Caco-2 (cell line): Measurements from ENCODE around the gene HACL1. TPM values are rescaled to one million over a fixed set of nuclear protein-coding genes. Genes with fewer than 3 reads are reported as not detected.
"Not testable (repeated sequence)": the region's sequence is repeated elsewhere in the genome, so short reads cannot be mapped to it uniquely, and the experiment has no call there.

Source experiments
- BruUV-seq: library from RNA; stranded (reverse); fragments of 400-500 nt; replicated peaks from 2 replicates; lab custom pipeline; 2021; lab: Mats Ljungman, UMichigan
- CTCF ChIA-PET: fragments of 300-600 bp; sonication (Branson Sonifier 250); formaldehyde crosslinking; loops from one replicate; lab custom pipeline; 2022; ENCODE audit warnings: antibody characterized with exemption; lab: Charles Lee
- POLR2A ChIA-PET: fragments of 300-600 bp; sonication (Branson Sonifier 250); formaldehyde crosslinking; loops from one replicate; lab custom pipeline; 2022; ENCODE audit warnings: antibody characterized with exemption; lab: Charles Lee
- DNase-seq, 2 experiments: peaks; one replicate each; pipeline versions ENCODE4 v3.0.0 to v3.0.0-alpha.2; 2020 to 2022
- H3K27me3 ChIP-seq: replicated peaks from 2 replicates; pipeline ENCODE4 v1.6.0; 2011; ENCODE audit warnings: low read length; ENCODE audit not compliant: control insufficient read depth, insufficient read depth
- H3K36me3 ChIP-seq: 2 replicates; pipeline ENCODE4 v1.5.1; 2011; ENCODE audit warnings: low read length; ENCODE audit not compliant: control insufficient read depth, insufficient read depth
- H3K4me1 ChIP-seq: fragments of 250-450 bp; sonication (Bioruptor Pico); 2 replicates; pipeline ENCODE4 v1.5.1; 2020; ENCODE audit warnings: mild to moderate bottlenecking
- H3K4me3 ChIP-seq: 2 replicates; pipeline ENCODE4 v1.5.1; 2011; ENCODE audit warnings: low read depth, mild to moderate bottlenecking, control low read depth, low read length
- H3K9me3 ChIP-seq: fragments of 250-450 bp; sonication (Bioruptor Pico); 2 replicates; pipeline ENCODE4 v1.5.1; 2020; ENCODE audit warnings: mild to moderate bottlenecking, moderate library complexity
- H3K27ac Mint-ChIP-seq: one replicate; pipeline ENCODE4 v1.8.0; 2022; ENCODE audit warnings: mixed read lengths; ENCODE audit not compliant: unreplicated experiment
- H3K27me3 Mint-ChIP-seq: one replicate; pipeline ENCODE4 v1.8.0; 2022; ENCODE audit warnings: mixed read lengths; ENCODE audit not compliant: insufficient read depth, unreplicated experiment
- H3K36me3 Mint-ChIP-seq: one replicate; pipeline ENCODE4 v1.8.0; 2022; ENCODE audit warnings: mild to moderate bottlenecking, mixed read lengths; ENCODE audit not compliant: insufficient read depth, unreplicated experiment
- H3K4me1 Mint-ChIP-seq: one replicate; pipeline ENCODE4 v1.8.0; 2022; ENCODE audit warnings: low read depth, mixed read lengths; ENCODE audit not compliant: unreplicated experiment
- H3K4me3 Mint-ChIP-seq: one replicate; pipeline ENCODE4 v1.8.0; 2022; ENCODE audit warnings: mild to moderate bottlenecking, moderate library complexity, mixed read lengths; ENCODE audit not compliant: unreplicated experiment
- H3K9me3 Mint-ChIP-seq: one replicate; pipeline ENCODE4 v1.8.0; 2022; ENCODE audit warnings: mixed read lengths; ENCODE audit not compliant: unreplicated experiment
- intact Hi-C: fragments of 100-400 bp; cut with micrococcal nuclease; formaldehyde crosslinking; loops from one replicate; pipeline ENCODE4 v1.10.0; 2022; ENCODE audit not compliant: unreplicated experiment
- total RNA-seq: library from RNA; stranded (reverse); gene quantifications from 2 replicates; pipeline ENCODE4 v1.2.3, GENCODE V29; 2022
- TF ChIP-seq, protein P1 (sequence below), 2 experiments: fragments of 200-600 bp in 1 of 2; IDR thresholded peaks; 1 replicate in 1 of 2; 2 replicates in 1 of 2; pipeline versions ENCODE4 v1.5.1 to v1.8.0; 2011 to 2022; ENCODE audit warnings: antibody characterized with exemption in 1 of 2, control low read depth in 1 of 2, inconsistent platforms in 1 of 2, low read depth in 1 of 2, low read length in 1 of 2, mild to moderate bottlenecking in 1 of 2, moderate library complexity in 1 of 2; ENCODE audit not compliant: insufficient read depth in 1 of 2, severe bottlenecking in 1 of 2, unreplicated experiment in 1 of 2

Gene HACL1
- total RNA-seq, 1 experiment from 2014 or later = 48.1 TPM

DNA sequence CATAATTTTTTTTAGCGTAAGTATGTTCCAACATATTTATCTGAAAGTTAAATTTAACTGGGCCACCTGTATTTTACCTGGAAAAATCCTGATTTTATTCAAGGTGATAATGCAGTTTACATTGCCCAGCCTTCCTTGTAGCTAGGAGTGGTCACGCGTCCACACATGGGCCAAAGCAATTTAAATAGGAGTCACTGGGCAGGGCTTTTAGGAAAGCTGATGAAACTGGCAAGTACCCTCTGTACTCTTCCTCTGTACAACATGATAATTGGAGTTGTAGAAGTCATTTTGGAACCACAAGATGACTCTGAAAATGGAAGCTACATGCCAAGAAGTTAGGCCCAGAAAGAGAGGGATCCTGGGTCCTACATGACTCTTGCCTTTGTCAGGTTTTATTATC is 9.6 kb upstream of the HACL1 start:
- POLR2A ChIA-PET = no interaction called here

DNA sequence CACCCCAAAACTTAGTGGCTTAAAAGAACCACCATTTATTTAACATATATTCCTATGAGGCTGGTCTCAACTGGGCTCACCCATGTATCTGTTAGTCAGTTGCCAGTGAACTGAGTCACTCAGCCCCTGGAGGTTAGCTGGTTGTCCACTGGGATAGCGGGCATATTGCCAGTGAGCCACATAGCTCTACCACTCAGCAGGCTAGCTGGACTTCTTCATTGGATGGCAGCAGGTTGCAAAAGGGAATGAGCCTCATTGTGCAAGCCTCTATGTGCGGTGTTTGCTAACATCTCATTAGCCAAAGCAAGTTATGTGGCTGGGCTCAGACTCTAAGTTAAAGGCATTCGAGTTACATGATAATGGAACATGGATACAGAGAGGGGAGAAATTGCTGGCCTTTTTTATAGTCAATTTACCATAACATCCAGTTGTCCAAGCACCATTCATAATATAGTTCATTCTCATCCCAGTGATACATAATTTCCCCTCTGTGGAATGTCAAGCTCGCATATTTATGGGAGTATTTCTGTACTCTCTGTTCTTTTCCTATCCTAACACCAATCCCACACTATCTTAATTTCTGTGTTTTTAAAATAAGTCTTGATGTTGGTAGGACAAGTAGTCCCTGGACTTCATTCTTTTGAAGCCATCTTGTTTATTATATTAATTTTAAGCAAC is 8.9 kb upstream of the HACL1 start:
- Mint-ChIP-seq H3K9me3 (peaks cover under 1% of the 10 kb centered on the region), H3K27ac (no peak overlapping the region), H3K4me1 (no peaks in the 10 kb centered on the region), H3K4me3 (no peak overlapping the region), H3K27me3 (no peaks in the 10 kb centered on the region), H3K36me3 (no peaks in the 10 kb centered on the region)
- TF ChIP-seq, protein P1, sequence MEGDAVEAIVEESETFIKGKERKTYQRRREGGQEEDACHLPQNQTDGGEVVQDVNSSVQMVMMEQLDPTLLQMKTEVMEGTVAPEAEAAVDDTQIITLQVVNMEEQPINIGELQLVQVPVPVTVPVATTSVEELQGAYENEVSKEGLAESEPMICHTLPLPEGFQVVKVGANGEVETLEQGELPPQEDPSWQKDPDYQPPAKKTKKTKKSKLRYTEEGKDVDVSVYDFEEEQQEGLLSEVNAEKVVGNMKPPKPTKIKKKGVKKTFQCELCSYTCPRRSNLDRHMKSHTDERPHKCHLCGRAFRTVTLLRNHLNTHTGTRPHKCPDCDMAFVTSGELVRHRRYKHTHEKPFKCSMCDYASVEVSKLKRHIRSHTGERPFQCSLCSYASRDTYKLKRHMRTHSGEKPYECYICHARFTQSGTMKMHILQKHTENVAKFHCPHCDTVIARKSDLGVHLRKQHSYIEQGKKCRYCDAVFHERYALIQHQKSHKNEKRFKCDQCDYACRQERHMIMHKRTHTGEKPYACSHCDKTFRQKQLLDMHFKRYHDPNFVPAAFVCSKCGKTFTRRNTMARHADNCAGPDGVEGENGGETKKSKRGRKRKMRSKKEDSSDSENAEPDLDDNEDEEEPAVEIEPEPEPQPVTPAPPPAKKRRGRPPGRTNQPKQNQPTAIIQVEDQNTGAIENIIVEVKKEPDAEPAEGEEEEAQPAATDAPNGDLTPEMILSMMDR (IDR thresholded peaks at IDR 0.05; ENCODE audit: insufficient read depth in 1 of 2, low read depth in 1 of 2, low read length in 1 of 2, severe bottlenecking in 1 of 2, unreplicated experiment in 1 of 2) = no peak
- intact Hi-C loops = no loop called here
- CTCF ChIA-PET = no interaction called here
- BruUV-seq = no TSS peak
- Histone ChIP-seq H3K27me3 (no peaks in the 10 kb centered on the region), H3K4me3 (no peak overlapping the region), H3K4me1 (peaks cover 7% of the 10 kb centered on the region; the same call in 1 of the 2 replicates), H3K36me3 (no peaks in the 10 kb centered on the region), H3K9me3 (no peaks in the 10 kb centered on the region)
- no peak for DNase-seq
- POLR2A ChIA-PET = interaction anchor here (0.6 kb wide), 1 partner anchor 187 kb away, joined by 6 read pairs; no protein-coding TSS in a partner anchor

More for the DNA sequence above, 9.6 kb upstream of the HACL1 start:
- no peaks in the 10 kb centered on the region for H3K27me3 Mint-ChIP-seq
- H3K4me1 Mint-ChIP-seq = no peaks in the 10 kb centered on the region
- no TSS peak for BruUV-seq
- CTCF ChIA-PET = no interaction called here
- Histone ChIP-seq H3K27me3 (no peaks in the 10 kb centered on the region), H3K4me3 (no peak overlapping the region), H3K9me3 (no peaks in the 10 kb centered on the region), H3K4me1 (peaks cover 6% of the 10 kb centered on the region; the same call in 1 of the 2 replicates), H3K36me3 (no peaks in the 10 kb centered on the region)
- no peak overlapping the region for H3K27ac Mint-ChIP-seq
- intact Hi-C loops = no loop called here
- TF ChIP-seq, protein P1 (IDR thresholded peaks at IDR 0.05; ENCODE audit: insufficient read depth in 1 of 2, low read depth in 1 of 2, low read length in 1 of 2, severe bottlenecking in 1 of 2, unreplicated experiment in 1 of 2) = no peak
- no peak for DNase-seq
- H3K36me3 Mint-ChIP-seq = no peaks in the 10 kb centered on the region
- H3K9me3 Mint-ChIP-seq = no peaks in the 10 kb centered on the region
- no peak overlapping the region for H3K4me3 Mint-ChIP-seq

DNA sequence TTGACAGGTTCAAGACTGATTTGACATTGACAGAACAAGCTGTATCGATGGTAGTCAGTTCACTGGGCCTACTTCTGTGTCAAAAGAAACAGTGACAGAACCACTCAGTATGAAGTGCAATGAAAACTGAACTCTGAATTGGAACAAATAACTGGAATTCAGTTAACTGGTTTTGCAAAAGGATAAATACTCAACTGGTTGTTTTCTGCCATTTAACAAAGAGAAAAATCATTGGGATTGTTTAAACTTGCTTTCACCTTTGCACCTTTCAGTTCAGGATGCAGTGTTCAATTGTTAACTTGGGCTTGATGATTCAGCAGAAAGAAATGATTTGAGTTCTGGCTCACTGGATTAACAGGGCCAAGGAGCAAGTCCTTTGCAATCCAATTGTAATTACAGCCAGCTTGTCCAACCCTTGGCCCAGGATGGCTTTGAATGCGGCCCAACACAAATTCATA is 5.1 kb upstream of the HACL1 start:
- H3K4me3 ChIP-seq = no peak overlapping the region
- BruUV-seq = no TSS peak
- Mint-ChIP-seq H3K4me1 (no peaks in the 10 kb centered on the region), H3K27me3 (no peaks in the 10 kb centered on the region), H3K36me3 (peaks cover 18% of the 10 kb centered on the region), H3K27ac (peak overlapping the region; percentile 43), H3K4me3 (no peak overlapping the region), H3K9me3 (peaks cover 9% of the 10 kb centered on the region)
- H3K4me1 ChIP-seq = peaks cover 7% of the 10 kb centered on the region; the same call in 1 of the 2 replicates
- intact Hi-C loops = no loop called here
- H3K27me3 ChIP-seq = no peaks in the 10 kb centered on the region
- ChIA-PET CTCF (interaction anchor here (0.6 kb wide), 2 partner anchors 113 to 975 kb away, joined by 3 read pairs; no protein-coding TSS in a partner anchor), POLR2A (interaction anchor here (0.6 kb wide), 1 partner anchor 397 kb away, joined by 5 read pairs; no protein-coding TSS in a partner anchor)
- H3K9me3 ChIP-seq = peaks cover 7% of the 10 kb centered on the region
- peak in 1 of 2 experiments; percentile 18 for DNase-seq
- TF ChIP-seq, protein P1 (IDR thresholded peaks at IDR 0.05; ENCODE audit: insufficient read depth in 1 of 2, low read depth in 1 of 2, low read length in 1 of 2, severe bottlenecking in 1 of 2, unreplicated experiment in 1 of 2) = no peak
- peaks cover 3% of the 10 kb centered on the region for H3K36me3 ChIP-seq

DNA sequence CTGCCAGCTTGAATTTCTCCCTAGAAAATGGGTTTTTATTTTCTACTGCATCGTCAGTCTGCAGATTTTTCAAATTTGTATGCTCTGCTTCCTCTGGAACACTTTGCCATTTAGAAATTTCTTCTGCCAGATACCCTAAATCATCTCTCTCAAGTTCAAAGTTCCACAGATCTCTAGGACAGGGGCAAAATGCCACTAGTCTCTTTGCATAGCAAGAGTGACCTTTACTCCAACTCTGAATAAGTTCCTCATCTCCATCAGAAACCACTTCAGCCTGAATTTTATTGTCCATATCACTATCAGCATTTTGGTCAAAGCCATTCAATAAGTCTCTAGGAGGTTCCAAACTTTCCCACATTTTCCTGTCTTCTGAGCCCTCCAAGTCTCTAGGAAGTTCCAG is 3.2 kb upstream of the HACL1 start:
- BruUV-seq, DNase-seq, POLR2A ChIA-PET, intact Hi-C loops, H3K36me3 ChIP-seq, H3K9me3 Mint-ChIP-seq, H3K9me3 ChIP-seq, H3K4me1 Mint-ChIP-seq, H3K4me1 ChIP-seq, H3K27me3 Mint-ChIP-seq, H3K4me3 ChIP-seq, H3K4me3 Mint-ChIP-seq, CTCF ChIA-PET, H3K27me3 ChIP-seq: not testable (repeated sequence)
- peak overlapping the region; percentile 39 for H3K27ac Mint-ChIP-seq
- peaks cover 23% of the 10 kb centered on the region for H3K36me3 Mint-ChIP-seq

DNA sequence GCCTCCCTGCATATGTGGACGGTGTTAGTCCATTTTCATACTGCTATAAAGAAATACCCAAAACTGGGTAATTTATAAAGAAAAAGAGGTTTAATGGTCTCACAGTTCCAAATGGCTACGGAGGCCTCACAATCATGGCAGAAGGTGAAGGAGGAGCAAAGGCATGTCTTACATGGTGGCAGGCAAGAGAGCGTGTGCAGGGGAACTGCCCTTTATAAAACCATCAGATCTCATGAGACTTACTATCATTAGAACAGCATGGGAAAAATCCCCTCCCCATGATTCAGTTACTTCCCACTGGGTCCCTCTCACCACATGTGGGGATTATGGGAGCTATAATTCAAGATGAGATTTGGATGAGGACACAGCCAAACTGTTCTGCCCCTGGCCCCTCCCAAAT is 1.4 kb upstream of the HACL1 start:
- H3K27me3 ChIP-seq, H3K36me3 ChIP-seq, CTCF ChIA-PET, H3K27ac Mint-ChIP-seq, H3K9me3 ChIP-seq, H3K4me1 ChIP-seq, BruUV-seq, intact Hi-C loops, H3K4me1 Mint-ChIP-seq, DNase-seq, H3K9me3 Mint-ChIP-seq, POLR2A ChIA-PET, H3K27me3 Mint-ChIP-seq: not testable (repeated sequence)
- Mint-ChIP-seq H3K36me3 (peaks cover 39% of the 10 kb centered on the region), H3K4me3 (peak overlapping the region; percentile 100)
- H3K4me3 ChIP-seq = peak overlapping the region; percentile 61
